GF-D8 (cell line): ENCODE results near the gene CPO.
A peak's percentile ranks its signal among the peaks of the same experiment; 100 is the strongest.

Source experiments
- DNase-seq: peaks from one replicate; lab custom pipeline; 2025; lab: John Stamatoyannopoulos, UW

Gene CPO

DNA sequence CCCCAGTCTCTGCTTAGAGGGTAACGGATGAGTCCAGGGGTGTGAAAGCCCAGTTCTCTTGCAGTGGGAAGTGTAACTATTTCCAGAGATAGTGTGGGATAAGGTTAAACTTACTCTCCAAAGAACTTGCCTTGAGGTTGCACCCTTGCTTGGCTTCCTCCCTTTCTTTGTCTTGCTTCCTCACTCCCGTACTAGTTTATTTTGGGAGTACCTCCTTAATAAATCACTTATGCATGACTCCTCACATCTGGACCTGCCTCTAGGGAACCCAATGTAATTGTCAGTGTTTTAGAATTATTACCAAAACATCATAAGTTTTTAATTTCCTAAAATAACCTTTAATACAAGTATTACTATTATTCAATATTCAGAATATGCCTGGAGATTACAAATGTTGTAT, 35.2 kb downstream of the CPO start:
- no peak for DNase-seq

- no peak for DNase-seq
These were observed 39.4 kb downstream of the CPO start for GRCh38 chr2:206978746-206979145.

GRCh38 chr2:206979365-206979764, 40.0 kb downstream of the CPO start:
- DNase-seq: no peak

DNA sequence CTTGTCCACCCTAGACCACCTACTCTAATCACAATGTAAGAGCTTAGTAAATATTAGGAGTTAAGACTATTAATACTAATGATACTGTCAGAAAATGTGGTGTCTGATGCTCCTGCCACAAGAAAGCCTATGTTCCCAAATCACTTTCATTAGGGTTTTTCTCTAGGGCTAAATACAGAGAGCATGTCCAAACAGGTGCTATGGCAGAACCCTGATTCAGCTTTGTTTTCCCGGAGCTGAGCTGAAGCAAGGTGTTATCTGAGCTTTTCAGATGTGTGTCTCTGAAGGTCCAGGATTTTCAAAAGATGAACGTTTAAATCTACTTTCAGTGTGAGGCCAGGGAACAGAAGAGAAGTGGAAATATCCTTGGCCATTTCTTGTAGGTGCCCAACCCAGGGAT, 40.6 kb downstream of the CPO start:
- no peak for DNase-seq

DNA sequence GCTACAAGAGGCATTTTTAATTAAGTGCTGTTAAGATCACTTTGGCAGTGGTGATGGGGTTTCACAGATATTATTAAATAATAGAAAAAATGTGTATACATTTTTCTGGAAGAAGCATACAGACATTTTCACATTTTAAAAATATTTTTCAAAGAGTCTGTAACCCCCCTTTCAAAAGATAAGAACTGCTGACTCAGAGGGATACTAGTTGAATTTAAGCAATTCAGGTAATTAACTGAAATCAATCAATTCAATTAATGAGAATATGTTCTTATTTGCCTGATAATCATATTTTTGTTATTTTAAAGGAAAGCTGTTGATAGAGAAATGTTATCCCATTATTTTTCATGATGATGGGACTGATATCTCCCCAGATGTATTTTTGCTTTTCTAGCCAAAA, 41.1 kb downstream of the CPO start:
- no peak for DNase-seq

DNA sequence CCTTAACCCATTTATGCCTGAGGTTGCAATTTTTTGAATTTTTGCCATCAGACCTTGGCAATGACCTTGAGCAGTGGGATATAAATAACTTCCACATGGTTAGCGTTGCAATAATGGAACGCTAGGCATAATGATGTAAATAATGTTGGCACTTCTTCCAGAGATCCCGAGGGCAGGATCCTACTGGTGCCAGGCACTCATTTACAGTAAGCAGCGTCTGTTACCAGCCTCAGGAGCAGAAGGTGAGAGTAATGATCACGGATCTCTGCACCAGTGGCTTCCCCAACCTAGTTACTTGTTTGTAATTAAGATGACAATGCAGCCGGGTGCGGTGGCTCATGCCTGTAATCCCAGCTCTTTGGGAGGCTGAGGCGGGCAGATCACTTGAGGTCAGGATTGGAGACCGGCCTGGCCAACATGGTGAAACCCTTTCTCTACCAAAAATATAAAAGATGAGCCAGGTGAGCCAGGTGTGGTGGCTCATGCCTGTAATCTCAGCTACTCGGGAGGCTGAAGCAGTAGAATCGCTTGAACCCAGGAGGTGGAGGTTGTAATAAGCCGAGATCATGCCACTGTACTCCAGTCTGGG, 41.9 kb downstream of the CPO start:
- no peak for DNase-seq

DNA sequence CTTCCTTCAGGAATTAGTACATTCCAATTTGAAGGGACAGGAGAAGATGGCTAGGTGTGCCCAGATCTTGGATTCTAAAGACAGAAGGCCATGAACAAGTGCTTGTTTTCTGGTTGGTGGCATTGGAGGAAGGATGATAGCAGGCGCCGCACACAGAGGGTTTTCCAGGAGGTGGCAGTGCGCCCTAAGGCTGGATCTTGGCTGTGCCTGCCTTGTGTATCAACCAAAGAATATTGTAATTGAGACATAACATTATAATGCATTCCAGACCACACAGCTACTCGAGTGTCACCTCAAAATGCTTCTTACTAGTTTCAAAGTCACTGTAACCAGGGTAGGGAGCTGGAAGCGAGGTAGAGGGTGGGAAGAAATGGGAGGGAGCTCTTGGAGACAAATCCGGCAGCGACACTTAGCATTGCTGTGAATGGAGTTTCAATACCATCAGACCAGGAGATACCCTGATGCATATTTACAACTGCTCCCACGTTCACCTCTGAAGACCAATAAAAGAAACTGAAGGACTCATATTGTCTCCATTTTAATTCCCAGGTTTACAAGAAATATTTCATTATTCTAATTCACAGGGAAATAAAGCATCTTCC, 42.5 kb downstream of the CPO start:
- DNase-seq: no peak

GRCh38 chr2:206982360-206982955, 43.1 kb downstream of the CPO start:
- DNase-seq: no peak

DNA sequence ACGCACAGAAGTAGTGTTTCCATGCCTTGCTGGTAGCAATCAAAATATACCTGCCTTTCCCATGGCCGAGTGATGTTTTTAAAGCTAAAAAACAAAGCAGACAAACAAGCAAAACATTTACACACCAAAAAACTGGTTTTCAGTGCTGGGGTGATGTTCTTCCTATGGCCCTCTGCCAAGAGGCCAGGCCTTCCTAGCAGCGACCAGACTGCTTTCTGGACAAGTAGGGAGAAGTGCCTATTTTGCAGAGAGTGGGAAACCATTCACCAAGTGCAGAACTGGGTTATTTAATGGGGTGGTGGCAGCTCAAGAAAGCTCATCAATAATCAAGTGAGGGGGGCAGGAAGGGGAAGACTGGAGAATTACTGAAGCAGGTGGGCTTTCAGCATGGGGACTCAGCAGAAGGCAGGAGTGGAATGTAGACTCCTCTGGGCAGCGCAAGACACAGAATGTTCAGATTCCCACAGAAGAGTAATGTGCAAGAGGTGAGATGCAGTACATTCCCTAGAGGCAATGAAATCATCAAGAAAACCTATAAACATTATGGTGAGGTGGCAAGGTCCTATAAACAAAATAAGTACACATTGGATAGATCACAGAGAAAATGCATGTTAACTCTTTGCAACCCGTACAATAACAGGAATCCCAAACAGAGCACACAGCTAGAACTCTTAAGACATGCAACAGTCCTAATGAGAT, 44.0 kb downstream of the CPO start:
- DNase-seq: no peak

GRCh38 chr2:206984206-206984605, 44.9 kb downstream of the CPO start:
- DNase-seq: no peak

GRCh38 chr2:206986943-206987342, 47.6 kb downstream of the CPO start:
- DNase-seq: no peak

DNA sequence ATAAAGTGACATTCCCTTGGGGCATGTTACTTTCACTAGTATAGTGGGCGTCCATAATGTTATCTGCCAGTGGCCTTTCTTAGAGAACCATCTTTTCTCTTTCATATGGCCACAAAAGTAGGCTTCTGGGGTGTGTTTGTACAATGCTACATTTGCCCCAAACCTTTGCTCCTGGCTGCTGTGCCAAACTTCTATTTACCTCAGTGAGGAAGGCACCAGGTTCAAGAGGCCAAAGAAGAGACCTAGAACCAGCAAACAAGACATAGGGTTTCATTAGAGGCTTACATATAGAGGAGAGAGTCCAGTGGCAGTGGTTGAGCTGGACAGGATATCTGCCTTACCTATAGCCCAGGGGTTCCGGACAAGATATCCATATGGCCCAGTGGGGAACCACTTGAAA, 48.5 kb downstream of the CPO start:
- DNase-seq: no peak

DNA sequence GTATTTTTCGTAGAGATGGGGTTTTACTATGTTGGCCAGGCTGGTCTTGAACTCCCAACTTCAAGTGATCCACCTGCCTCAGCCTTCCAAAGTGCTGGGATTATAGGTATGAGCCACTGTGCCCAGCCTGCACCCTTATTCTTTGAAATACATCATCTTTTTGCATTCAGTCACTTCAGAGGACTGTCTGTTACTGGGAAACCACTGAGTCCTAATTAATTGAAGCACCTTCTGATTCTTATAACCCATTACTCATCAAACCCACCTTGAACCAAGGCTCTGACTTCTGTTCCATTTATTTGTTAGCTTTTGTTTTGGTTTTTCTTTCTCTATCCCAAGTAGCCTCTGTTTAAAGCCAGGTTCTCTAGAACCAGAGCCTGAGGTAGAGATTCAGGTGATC, 49.6 kb downstream of the CPO start:
- no peak for DNase-seq

DNA sequence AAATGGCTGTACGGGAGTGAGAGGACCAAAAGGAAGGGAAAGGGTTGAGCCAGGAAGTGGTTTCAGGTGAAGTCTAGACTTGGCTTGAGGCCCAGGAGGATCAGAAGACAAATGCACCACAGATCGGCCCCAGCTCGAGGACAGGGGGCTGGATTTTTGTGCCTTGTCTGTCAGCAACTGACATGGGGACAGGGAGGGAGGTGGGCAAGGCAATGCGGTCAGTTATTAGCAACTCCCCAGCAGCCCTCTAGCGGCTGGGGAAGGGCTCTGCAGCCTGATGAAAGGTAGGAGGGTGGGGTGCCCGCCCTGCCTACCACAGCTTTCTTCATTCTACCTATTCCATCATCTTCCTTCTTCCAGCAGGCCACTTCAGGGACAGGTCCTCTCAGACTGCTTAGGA, 50.0 kb downstream of the CPO start:
- DNase-seq: no peak

GRCh38 chr2:206990360-206990759, 51.0 kb downstream of the CPO start:
- no peak for DNase-seq

DNA sequence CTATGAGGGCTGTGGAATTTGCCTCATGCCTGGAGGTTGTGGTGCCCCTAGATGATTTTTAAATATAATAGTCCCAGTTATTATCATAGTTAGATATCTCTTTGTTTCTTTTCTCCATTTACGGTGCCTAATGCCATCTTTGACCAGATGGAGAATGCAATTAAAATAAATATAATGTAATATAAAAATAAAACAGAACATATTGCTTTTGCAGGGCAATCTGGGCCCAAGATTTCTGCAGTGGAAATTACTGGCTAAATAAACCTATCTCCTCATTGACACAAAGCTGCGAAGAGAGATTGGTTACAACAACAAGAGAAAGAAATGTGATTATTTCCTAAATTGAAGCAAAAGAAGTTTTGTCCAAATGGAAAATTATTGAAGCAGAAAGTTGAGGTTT, 51.8 kb downstream of the CPO start:
- DNase-seq: no peak

DNA sequence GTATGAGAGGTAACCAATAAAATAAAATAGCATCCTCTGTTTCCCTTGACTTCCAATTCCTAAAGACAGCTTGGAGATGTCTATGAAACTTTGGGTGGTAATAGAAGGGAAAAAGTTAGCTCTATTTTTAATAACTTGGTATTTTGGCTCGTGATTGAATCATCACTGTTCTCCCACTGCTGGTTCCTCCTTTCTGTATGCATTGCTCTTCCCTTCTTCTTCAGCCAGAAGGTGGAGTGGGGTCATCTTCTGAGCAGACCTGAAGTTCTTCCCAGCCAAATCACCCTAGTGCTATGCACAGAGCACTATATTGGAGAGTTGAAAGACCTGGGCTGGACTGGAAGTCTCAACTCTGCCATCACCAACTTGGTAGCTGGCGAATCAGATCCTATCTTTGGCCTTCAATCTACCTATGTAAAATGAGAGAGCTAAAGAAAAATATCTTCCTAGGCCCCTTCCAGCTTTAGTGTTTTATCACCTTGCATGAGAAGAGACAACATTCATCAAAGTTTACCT, 54.1 kb downstream of the CPO start:
- no peak for DNase-seq

GRCh38 chr2:206993964-206994363, 54.6 kb downstream of the CPO start:
- peak; percentile 64 for DNase-seq

DNA sequence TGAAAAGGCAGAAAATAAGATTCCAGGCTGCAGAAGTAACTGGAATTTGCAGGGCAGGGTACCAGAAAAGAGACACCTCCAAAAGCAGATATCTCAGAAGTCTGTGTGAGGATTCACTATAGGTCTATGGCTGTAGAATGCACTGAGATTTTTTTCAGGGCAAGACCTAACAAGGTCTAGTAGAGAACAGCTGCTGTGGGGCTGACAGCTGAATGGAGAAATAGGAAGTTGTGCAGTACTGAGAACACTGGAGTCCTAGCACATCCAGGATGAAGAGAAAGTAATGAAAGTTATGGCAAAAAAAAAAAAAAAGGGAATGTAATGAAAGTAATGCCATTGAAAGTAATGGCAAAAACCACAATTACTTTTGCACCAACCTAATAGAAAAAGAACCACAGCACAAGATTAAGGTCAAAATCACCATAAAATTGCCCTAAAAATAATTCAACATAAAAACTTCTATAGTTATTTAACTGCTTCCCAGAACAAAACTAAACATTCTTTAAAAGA, 57.3 kb downstream of the CPO start:
- peak; percentile 39 for DNase-seq

DNA sequence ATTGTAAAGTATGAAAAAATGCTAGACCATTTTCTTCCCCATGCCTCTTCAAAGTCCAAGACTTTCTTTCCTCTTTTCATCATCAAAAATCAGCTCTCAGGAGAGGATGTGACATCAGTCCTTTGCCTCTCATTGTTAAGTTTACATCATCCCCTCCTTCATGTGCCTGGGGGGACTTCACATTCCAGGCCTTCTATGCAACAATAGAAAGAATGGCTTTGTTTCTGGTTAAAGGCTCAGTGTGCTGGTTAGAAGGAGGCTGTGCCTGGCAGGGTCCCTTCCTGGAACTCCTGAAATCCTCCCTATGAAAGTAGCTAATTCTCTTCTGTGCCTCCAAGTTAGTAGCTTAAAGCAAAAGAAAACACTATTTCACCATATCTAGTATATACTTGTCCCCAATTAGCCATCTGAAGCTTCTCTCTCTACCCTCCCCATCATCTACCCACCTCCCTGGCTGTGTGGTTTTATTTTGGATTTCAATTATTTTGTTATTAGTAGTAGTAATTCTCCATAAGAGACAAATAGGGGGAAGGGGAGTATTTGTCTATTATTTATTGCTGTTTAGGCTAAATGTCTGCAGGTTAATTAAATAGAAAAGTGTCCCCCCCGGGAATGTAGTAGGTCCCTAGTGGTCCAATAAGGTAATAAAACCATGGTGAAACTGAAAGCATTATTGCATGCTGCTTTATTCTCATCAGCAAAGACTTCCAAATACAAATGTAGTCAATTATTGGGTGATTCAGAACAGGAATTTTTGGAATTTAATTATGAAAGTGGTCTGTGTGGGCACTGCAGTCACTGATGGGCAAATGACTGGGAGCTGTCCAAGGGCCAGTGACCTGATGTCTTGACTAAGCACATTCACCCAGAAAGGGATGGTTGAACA, 69.0 kb downstream of the CPO start:
- DNase-seq: no peak

DNA sequence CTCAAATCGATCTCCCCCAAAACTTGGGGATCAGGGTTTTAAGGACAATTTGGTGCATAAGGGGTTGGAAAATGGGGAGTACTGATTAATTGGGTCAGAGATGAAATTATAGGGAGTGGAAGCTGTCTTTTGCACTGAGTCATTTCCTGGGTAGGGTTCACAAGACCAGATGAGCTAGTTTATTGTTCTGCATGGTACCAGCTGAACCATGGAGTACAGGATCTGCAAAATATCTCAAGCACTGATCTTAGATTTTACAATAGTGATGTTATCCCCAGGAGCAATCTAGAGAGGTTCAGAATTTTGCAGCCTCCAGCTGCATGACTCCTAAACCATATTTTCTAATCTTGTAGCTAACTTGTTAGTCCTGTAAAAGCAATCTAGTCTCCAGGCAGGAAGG, 73.1 kb downstream of the CPO start:
- DNase-seq: no peak

DNA sequence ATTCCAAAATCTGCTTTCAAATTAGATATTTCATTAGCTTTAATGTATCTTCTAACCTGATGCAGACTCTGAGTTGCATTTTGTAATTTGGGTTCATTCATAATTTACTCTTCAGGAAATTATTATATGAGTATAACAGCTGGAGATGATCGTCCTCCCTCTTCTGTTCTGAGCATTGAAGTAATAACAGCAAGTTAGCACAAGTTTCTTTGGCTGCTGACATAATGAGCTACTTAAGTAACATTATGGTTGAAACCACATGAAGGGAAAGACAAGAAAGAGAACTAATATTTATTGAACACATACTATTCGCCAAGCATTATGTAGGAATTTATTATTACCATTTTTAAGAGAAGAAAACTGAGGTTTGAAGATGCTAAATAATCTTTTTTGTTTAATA, 75.1 kb downstream of the CPO start:
- no peak for DNase-seq
